Adrenal gland (tissue), 5 donors: ENCODE measurements around the gene DNAJB5.
A peak's percentile ranks its signal among the peaks of the same experiment; 100 is the strongest.

Experiments used
- CTCF ChIP-seq, 6 experiments: fragments of 450-650 bp in 4 of 6; fragments of 200-600 bp in 2 of 6; sonication (generic) in 1 of 6; IDR thresholded peaks; 1 replicate in 5 of 6; 2 replicates in 1 of 6; pipeline versions ENCODE4 v1.5.1 to v1.8.0; 2016 to 2021; ENCODE audit warnings: antibody characterized with exemption in 6 of 6, mild to moderate bottlenecking in 2 of 6, moderate library complexity in 1 of 6
- POLR2A ChIP-seq, 2 donors: fragments of 450-650 bp; IDR thresholded peaks; one replicate each; pipeline ENCODE4 v1.6.1; 2017; ENCODE audit warnings: antibody characterized with exemption in 2 of 2, mild to moderate bottlenecking in 2 of 2, moderate library complexity in 1 of 2
- donor health status: DM: no; HTN: no; CAD: no.

DNA sequence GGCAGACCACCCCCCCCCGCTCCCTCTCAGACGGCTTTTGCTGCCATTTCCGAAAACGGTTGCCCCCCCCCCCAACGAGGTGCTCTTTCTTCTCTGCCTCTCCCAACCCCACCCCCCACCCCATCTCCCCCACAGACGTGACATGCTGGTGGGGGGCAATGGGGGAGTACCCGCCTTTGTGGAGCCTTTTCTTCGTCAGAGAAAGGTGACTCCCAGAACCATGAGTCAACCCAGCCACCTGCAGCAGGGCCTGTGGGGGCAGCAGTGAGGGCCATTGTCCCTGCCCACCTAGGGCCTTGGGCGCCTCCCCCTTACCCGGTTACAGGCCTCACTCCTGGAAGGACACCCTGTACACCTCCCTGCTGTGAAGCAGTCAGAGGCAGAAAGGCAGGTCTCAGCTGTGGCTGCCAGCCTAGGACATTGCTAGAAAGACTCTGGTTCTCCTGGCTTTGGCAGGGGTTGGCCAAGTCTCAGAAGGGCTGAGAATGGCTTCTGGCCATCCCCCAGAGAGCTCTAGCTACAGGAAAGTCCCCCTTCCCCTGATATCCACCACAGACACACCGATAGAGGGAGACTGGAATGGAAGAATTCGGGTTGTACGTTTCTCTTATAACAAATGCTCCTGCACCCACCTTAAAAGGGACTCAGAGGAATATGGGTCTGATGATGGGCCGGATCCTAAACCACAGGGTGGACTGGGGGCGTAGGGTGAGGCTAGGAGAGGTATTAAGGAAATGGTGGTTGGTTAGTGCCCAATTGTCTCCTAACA, 2.2 kb downstream of the DNAJB5 start:
- TF ChIP-seq CTCF (IDR thresholded peaks at IDR 0.05): peak in 2 of 6 experiments; percentile 0 to 15
- TF ChIP-seq POLR2A (IDR thresholded peaks at IDR 0.05): peak in 1 of 2 donors; percentile 4
